ENCODE measurements around the gene SLC25A19. TPM values are rescaled to one million over a fixed set of nuclear protein-coding genes. Genes with fewer than 3 reads are reported as not detected.
A peak's percentile ranks its signal among the peaks of the same experiment; 100 is the strongest.

Gene SLC25A19
- total RNA-seq, 2 donors from 2014 or later = 8.8 to 10.2 TPM

DNA sequence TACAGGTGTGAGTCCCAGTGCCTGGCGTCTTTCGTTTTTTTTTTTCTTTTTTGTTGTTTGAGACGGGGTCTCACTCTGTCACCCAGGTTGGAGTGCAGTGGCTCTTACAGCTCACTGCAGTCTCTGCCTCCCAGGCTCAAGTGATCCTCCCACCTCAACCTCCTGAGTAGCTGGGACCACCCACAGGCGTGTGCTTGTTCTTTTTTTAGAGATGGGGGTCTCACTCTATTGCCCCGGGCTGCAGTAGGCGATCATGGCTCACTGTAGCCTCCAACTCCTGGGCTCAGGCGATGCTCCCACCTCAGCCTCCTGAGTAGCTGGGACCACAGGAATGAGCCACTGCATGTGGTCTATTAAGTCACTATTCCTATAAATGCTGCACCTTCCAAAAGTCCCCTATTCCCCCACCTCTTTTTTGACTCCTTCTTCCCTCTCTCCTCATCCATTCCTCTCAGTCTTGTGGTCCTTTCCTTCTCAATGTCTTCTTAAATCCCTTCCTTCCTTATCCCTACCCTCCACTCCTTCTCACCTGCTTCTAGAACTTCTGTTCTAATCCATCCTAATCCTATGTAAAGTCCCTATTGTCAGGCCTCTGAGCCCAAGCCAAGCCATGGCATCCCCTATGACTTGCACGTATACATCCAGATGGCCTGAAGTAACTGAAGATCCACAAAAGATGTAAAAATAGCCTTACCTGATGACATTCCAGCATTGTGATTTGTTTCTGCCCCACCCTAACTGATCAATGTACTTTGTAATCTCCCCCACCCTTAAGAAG, 37.0 kb downstream of the SLC25A19 start:
- H3K27ac ChIP-seq = no peak overlapping the region
- H3K4me1 ChIP-seq = peaks cover 0 to 17% of the 10 kb centered on the region in 2 donors
- H3K9me3 ChIP-seq = no peaks in the 10 kb centered on the region
- DNase-seq (ENCODE audit: low spot score) = no peak
- no peak for TF ChIP-seq CTCF (IDR thresholded peaks at IDR 0.05)
- H3K4me3 ChIP-seq = no peak overlapping the region
- H3K27me3 ChIP-seq = no peaks in the 10 kb centered on the region
- no peaks in the 10 kb centered on the region for H3K36me3 ChIP-seq

DNA sequence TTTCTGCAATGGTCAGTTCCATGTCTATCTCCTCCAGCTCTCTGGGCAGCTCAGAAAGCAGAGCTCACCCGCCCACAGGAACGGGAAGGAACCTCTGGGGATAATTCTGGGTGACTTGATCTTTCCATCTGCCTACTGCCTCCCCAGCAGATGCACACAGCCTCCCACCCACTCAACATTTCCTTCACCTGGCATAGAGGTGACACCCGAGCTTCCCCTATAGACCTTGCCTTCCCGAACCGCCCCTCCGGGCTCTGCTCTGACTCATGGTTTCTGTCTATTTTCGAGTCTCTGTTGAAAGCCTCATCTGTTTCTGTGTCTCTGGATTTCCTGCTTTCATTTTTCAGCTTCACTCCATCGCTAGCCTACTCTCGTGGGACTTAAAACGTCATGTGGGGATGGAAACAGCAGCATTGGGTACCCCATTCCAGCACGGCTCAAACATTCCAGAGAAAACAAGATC, 39.2 kb downstream of the SLC25A19 start:
- DNase-seq (ENCODE audit: low spot score) = no peak
- Histone ChIP-seq H3K36me3 (peaks cover 16% of the 10 kb centered on the region), H3K4me3 (peak overlapping the region in 1 of 2 donors; percentile 23), H3K27me3 (no peaks in the 10 kb centered on the region), H3K4me1 (peaks cover 0 to 17% of the 10 kb centered on the region in 2 donors), H3K27ac (peak overlapping the region; percentile 32 to 39), H3K9me3 (no peaks in the 10 kb centered on the region)
- no peak for TF ChIP-seq CTCF (IDR thresholded peaks at IDR 0.05)

DNA sequence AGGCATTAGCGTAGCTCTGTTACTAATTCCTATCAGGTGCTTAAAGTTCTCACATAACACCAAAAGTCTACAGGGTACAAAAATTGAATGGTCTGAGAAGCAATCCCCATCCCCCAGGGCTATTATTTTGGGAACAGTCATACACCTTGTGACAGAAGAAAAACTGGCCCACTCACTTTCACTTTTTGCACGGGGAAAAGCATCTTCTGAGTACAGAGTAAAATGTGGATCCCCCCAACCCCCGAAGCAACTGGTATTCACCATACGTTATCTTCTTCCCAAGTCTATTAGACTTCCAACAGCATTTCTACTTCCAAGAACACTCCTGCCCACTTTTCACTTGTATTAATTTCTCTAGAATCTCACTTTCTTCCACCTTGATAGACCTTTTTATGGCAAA, 39.7 kb downstream of the SLC25A19 start:
- H3K27me3 ChIP-seq = no peaks in the 10 kb centered on the region
- H3K4me3 ChIP-seq = peak overlapping the region in 1 of 2 donors; percentile 23
- DNase-seq (ENCODE audit: low spot score) = no peak
- TF ChIP-seq CTCF (IDR thresholded peaks at IDR 0.05) = no peak
- no peaks in the 10 kb centered on the region for H3K9me3 ChIP-seq
- peak overlapping the region; percentile 32 to 39 for H3K27ac ChIP-seq
- H3K4me1 ChIP-seq = peaks cover 0 to 17% of the 10 kb centered on the region in 2 donors
- H3K36me3 ChIP-seq = peaks cover 21% of the 10 kb centered on the region

GRCh38 chr17:75246404-75246803, 42.8 kb downstream of the SLC25A19 start:
- Histone ChIP-seq H3K27me3 (no peaks in the 10 kb centered on the region), H3K36me3 (peaks cover 51% of the 10 kb centered on the region), H3K4me3 (no peak overlapping the region), H3K4me1 (peaks cover 0 to 17% of the 10 kb centered on the region in 2 donors), H3K9me3 (no peaks in the 10 kb centered on the region), H3K27ac (no peak overlapping the region)
- DNase-seq (ENCODE audit: low spot score) = no peak
- no peak for TF ChIP-seq CTCF (IDR thresholded peaks at IDR 0.05)

GRCh38 chr17:75245011-75245410, 44.2 kb downstream of the SLC25A19 start:
- TF ChIP-seq CTCF (IDR thresholded peaks at IDR 0.05) = no peak
- DNase-seq (ENCODE audit: low spot score) = no peak
- no peaks in the 10 kb centered on the region for H3K27me3 ChIP-seq
- no peak overlapping the region for H3K4me3 ChIP-seq
- H3K27ac ChIP-seq = no peak overlapping the region
- peaks cover 0 to 10% of the 10 kb centered on the region in 2 donors for H3K4me1 ChIP-seq
- H3K9me3 ChIP-seq = no peaks in the 10 kb centered on the region
- H3K36me3 ChIP-seq = peaks cover 65% of the 10 kb centered on the region

All from right atrium auricular region (tissue), 2 donors.